Stimulated activated CD8-positive, alpha-beta memory T cell treated with anti-CD3 and anti-CD28 coated beads, Interleukin-15, amount 100 ng/mL, for 48 hours (primary cell): ENCODE data around the gene ESYT2.
A peak's percentile ranks its signal among the peaks of the same experiment; 100 is the strongest.
"Not testable (repeated sequence)": the region's sequence is repeated elsewhere in the genome, so short reads cannot be mapped to it uniquely, and the experiment has no call there.

Source experiments
- DNase-seq, 2 donors: peaks; one replicate each; pipeline ENCODE4 v3.0.0-alpha.2; 2020; ENCODE audit warnings: low read depth in 2 of 2

The ESYT2 gene

GRCh38 chr7:158829342-158830210 lies at the start of gene ESYT2:
Gene ESYT2 (minus strand): TSS chr7:158829509. CDS start chr7:158829418, 91 bp downstream.
- DNase-seq, result peak; percentile 98 to 99

- not testable (repeated sequence) for DNase-seq
These were observed 49.1 kb upstream of the ESYT2 start for GRCh38 chr7:158878151-158879079.

GRCh38 chr7:158876984-158877383 lies 47.7 kb upstream of the ESYT2 start:
- no peak for DNase-seq

- no peak for DNase-seq
These were observed 40.6 kb upstream of the ESYT2 start for GRCh38 chr7:158869876-158870275.

- DNase-seq, result no peak
These were observed 39.6 kb upstream of the ESYT2 start for GRCh38 chr7:158868764-158869410.

GRCh38 chr7:158867214-158867984 lies 38.1 kb upstream of the ESYT2 start:
- no peak for DNase-seq

GRCh38 chr7:158865977-158866376 lies 36.7 kb upstream of the ESYT2 start:
- DNase-seq, result no peak

GRCh38 chr7:158865462-158865922 lies 36.2 kb upstream of the ESYT2 start:
- DNase-seq, result no peak

GRCh38 chr7:158864833-158865232 lies 35.5 kb upstream of the ESYT2 start:
- no peak for DNase-seq

GRCh38 chr7:158864507-158864820 lies 35.2 kb upstream of the ESYT2 start:
- DNase-seq, result no peak

GRCh38 chr7:158863611-158864506 lies 34.5 kb upstream of the ESYT2 start:
- peak in 1 of 2 donors; percentile 17 for DNase-seq

- peak in 1 of 2 donors; percentile 21 for DNase-seq
These were observed 33.8 kb upstream of the ESYT2 start for GRCh38 chr7:158862985-158863610.

GRCh38 chr7:158861936-158862704 lies 32.8 kb upstream of the ESYT2 start:
- no peak for DNase-seq

- DNase-seq, result no peak
These were observed 31.9 kb upstream of the ESYT2 start for GRCh38 chr7:158861004-158861787.

- DNase-seq, result no peak
These were observed 31.1 kb upstream of the ESYT2 start for GRCh38 chr7:158860394-158860793.

- DNase-seq, result no peak
These were observed 29.5 kb upstream of the ESYT2 start for GRCh38 chr7:158858592-158859503.
